ENCODE results near the gene MTA3.
"Not testable (repeated sequence)": the region's sequence is repeated elsewhere in the genome, so short reads cannot be mapped to it uniquely, and the experiment has no call there.

Gene MTA3

GRCh38 chr2:42602218-42602875 lies 33.9 kb downstream of the MTA3 start:
- TF ChIP-seq CTCF (IDR thresholded peaks at IDR 0.05; ENCODE audit: borderline replicate concordance, control extremely low read depth, extremely low read depth, insufficient read depth, missing control alignments) = no peak
- in situ Hi-C loops (cut with MboI; ENCODE audit: low sequenced_read_pairs, unreplicated experiment) = no loop called here
- no peak for DNase-seq (ENCODE audit: low spot score)

- no peak for TF ChIP-seq CTCF (IDR thresholded peaks at IDR 0.05; ENCODE audit: borderline replicate concordance, control extremely low read depth, extremely low read depth, insufficient read depth, missing control alignments)
- in situ Hi-C loops (cut with MboI; ENCODE audit: low sequenced_read_pairs, unreplicated experiment) = no loop called here
- no peak for DNase-seq (ENCODE audit: low spot score)
Measured at GRCh38 chr2:42602876-42603219, 34.4 kb downstream of the MTA3 start.

GRCh38 chr2:42604341-42604867 lies 36.0 kb downstream of the MTA3 start:
- in situ Hi-C loops (cut with MboI; ENCODE audit: low sequenced_read_pairs, unreplicated experiment); DNase-seq (ENCODE audit: low spot score): not testable (repeated sequence)

GRCh38 chr2:42606166-42606565 lies 37.7 kb downstream of the MTA3 start:
- in situ Hi-C loops (cut with MboI; ENCODE audit: low sequenced_read_pairs, unreplicated experiment); DNase-seq (ENCODE audit: low spot score): not testable (repeated sequence)

DNA sequence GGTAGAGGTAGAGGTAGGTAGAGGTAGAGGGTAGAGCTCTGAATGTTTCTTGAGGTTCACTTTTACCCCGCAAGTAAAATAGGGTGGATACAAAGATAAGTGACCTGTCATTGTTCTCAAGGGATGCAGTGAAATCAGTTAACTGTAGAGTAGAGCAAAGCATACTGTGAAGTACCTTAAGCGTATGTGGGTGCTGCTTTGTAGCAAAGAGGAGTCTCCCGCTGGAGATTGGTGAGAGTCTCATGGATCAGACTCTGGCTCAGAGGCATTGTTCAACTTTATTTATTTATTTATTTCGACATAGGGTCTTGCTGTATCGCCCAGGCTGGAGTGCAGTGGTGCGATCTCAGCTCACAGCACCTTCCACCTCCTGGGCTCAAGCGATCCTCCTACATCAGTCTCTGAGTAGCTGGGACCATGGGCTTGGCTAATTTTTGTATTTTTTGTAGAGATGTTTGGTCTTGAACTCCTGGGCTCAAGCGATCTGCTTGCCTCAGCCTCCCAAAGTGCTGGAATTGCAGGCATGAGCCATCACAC lies 38.7 kb downstream of the MTA3 start:
- in situ Hi-C loops (cut with MboI; ENCODE audit: low sequenced_read_pairs, unreplicated experiment) = no loop called here
- TF ChIP-seq CTCF (IDR thresholded peaks at IDR 0.05; ENCODE audit: borderline replicate concordance, control extremely low read depth, extremely low read depth, insufficient read depth, missing control alignments) = no peak
- no peak for DNase-seq (ENCODE audit: low spot score)

- in situ Hi-C loops (cut with MboI; ENCODE audit: low sequenced_read_pairs, unreplicated experiment) = no loop called here
- no peak for TF ChIP-seq CTCF (IDR thresholded peaks at IDR 0.05; ENCODE audit: borderline replicate concordance, control extremely low read depth, extremely low read depth, insufficient read depth, missing control alignments)
Measured at GRCh38 chr2:42613281-42614064, 45.0 kb downstream of the MTA3 start.

GRCh38 chr2:42614838-42615237 lies 46.4 kb downstream of the MTA3 start:
- TF ChIP-seq CTCF (IDR thresholded peaks at IDR 0.05; ENCODE audit: borderline replicate concordance, control extremely low read depth, extremely low read depth, insufficient read depth, missing control alignments) = no peak
- DNase-seq (ENCODE audit: low spot score) = no peak
- in situ Hi-C loops (cut with MboI; ENCODE audit: low sequenced_read_pairs, unreplicated experiment) = no loop called here

More at GRCh38 chr2:42613281-42614064, 45.0 kb downstream of the MTA3 start:
- DNase-seq (ENCODE audit: low spot score) = no peak

Measured in GM13976 (cell line).